NT2/D1 (cell line): ENCODE measurements around the gene THBS2.

Source experiments
- YY1 ChIP-seq: IDR thresholded peaks from 2 replicates; pipeline ENCODE4 v1.6.1; 2011; ENCODE audit not compliant: insufficient read length, insufficient read depth
- ZNF274 ChIP-seq: IDR thresholded peaks from 2 replicates; pipeline ENCODE4 v1.6.1; 2011; ENCODE audit warnings: mild to moderate bottlenecking, low read depth, low read length

- TF ChIP-seq ZNF274 (no peak), YY1 (no peak)
Observed at GRCh38 chr6:169230946-169231789, 22.5 kb downstream of the THBS2 start.
